Ishikawa (cell line): ENCODE data around the gene GTF2A1.

ENCODE experiments used
- CEBPB ChIP-seq: IDR thresholded peaks from 2 replicates; pipeline ENCODE4 v1.6.1; 2012
- EGR1 ChIP-seq: IDR thresholded peaks from 2 replicates; pipeline ENCODE4 v1.6.1; 2012
- EP300 ChIP-seq: IDR thresholded peaks from 2 replicates; pipeline ENCODE4 v1.6.1; 2012; ENCODE audit warnings: borderline replicate concordance
- FOXM1 ChIP-seq: IDR thresholded peaks from 2 replicates; pipeline ENCODE4 v1.6.1; 2012; ENCODE audit warnings: low read depth, borderline replicate concordance
- MAX ChIP-seq: IDR thresholded peaks from 2 replicates; pipeline ENCODE4 v1.6.1; 2012
- NFIC ChIP-seq: IDR thresholded peaks from 2 replicates; pipeline ENCODE4 v1.6.1; 2012
- RAD21 ChIP-seq: IDR thresholded peaks from 2 replicates; pipeline ENCODE4 v1.6.1; 2012; ENCODE audit warnings: low read depth
- TAF1 ChIP-seq: IDR thresholded peaks from 2 replicates; pipeline ENCODE4 v1.6.1; 2012; ENCODE audit warnings: low read depth, mild to moderate bottlenecking
- TEAD4 ChIP-seq: IDR thresholded peaks from 2 replicates; pipeline ENCODE4 v1.6.1; 2012
- TF ChIP-seq, protein P1 (sequence below): IDR thresholded peaks from 2 replicates; pipeline ENCODE4 v1.6.1; 2012; ENCODE audit warnings: low read depth, mild to moderate bottlenecking

DNA sequence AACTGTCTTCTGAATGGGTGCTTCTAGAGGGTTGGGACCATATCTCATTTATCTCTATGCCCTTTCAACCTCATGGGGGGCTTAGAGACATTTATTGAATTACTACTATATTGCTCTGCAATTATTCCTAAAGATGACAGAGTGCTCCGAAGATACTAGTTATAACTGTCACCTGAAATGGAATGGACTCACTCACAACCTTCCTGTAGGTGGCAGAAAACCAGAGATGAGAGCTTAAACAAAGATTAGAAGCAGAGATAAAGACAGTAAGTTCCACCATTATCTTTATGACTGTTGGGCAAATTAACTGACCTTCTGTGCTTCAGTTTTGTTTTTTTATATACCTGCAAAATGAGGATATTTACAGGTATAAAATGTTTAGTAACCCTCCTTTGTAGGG is 31.5 kb upstream of the GTF2A1 start:
- TF ChIP-seq MAX (no peak), EP300 (no peak), TAF1 (no peak), CEBPB (no peak), NFIC (no peak), FOXM1 (no peak), RAD21 (no peak), TEAD4 (no peak), EGR1 (no peak)
- TF ChIP-seq, protein P1, sequence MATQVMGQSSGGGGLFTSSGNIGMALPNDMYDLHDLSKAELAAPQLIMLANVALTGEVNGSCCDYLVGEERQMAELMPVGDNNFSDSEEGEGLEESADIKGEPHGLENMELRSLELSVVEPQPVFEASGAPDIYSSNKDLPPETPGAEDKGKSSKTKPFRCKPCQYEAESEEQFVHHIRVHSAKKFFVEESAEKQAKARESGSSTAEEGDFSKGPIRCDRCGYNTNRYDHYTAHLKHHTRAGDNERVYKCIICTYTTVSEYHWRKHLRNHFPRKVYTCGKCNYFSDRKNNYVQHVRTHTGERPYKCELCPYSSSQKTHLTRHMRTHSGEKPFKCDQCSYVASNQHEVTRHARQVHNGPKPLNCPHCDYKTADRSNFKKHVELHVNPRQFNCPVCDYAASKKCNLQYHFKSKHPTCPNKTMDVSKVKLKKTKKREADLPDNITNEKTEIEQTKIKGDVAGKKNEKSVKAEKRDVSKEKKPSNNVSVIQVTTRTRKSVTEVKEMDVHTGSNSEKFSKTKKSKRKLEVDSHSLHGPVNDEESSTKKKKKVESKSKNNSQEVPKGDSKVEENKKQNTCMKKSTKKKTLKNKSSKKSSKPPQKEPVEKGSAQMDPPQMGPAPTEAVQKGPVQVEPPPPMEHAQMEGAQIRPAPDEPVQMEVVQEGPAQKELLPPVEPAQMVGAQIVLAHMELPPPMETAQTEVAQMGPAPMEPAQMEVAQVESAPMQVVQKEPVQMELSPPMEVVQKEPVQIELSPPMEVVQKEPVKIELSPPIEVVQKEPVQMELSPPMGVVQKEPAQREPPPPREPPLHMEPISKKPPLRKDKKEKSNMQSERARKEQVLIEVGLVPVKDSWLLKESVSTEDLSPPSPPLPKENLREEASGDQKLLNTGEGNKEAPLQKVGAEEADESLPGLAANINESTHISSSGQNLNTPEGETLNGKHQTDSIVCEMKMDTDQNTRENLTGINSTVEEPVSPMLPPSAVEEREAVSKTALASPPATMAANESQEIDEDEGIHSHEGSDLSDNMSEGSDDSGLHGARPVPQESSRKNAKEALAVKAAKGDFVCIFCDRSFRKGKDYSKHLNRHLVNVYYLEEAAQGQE: no peak
